ENCODE measurements around the gene EIF3F. TPM values are rescaled to one million over a fixed set of nuclear protein-coding genes. Genes with fewer than 3 reads are reported as not detected.

The EIF3F gene
- polyA plus RNA-seq, 2 of the 4 experiments (the other 2 are of a cell fraction), result 119 to 293 TPM

GRCh38 chr11:7964261-7964660 lies 22.9 kb upstream of the EIF3F start (continued):
- TF ChIP-seq CBX2 (IDR thresholded peaks at IDR 0.05; ENCODE audit: borderline replicate concordance, low read depth) (no peak), CHD4 (IDR thresholded peaks at IDR 0.05; ENCODE audit: borderline replicate concordance) (no peak), JUNB (IDR thresholded peaks at IDR 0.05) (no peak), KDM5A (IDR thresholded peaks at IDR 0.05) (no peak), HOXB5 (CRISPR knock-in tag; IDR thresholded peaks at IDR 0.05) (no peak), SREBF2 (IDR thresholded peaks at IDR 0.05) (no peak)

- FAIRE-seq (no peak), DNase-seq (ENCODE audit: low read depth in 1 of 2, low spot score in 1 of 2) (no peak), ATAC-seq (no peak)
- Histone ChIP-seq H3K9me3 (no peaks in the 10 kb centered on the region), H3K4me3 (no peak overlapping the region), H3K4me2 (no peak overlapping the region), H3K27ac (no peak overlapping the region), H3K4me1 (no peaks in the 10 kb centered on the region)
- TF ChIP-seq RARB (CRISPR knock-in tag; IDR thresholded peaks at IDR 0.05) (no peak), HEYL (CRISPR knock-in tag; IDR thresholded peaks at IDR 0.05) (no peak), HMGXB4 (CRISPR knock-in tag; IDR thresholded peaks at IDR 0.05; ENCODE audit: borderline replicate concordance) (no peak), NFE2L2 (conservative IDR thresholded peaks at IDR 0.05; ENCODE audit: low read length) (no peak), RAD21 (conservative IDR thresholded peaks at IDR 0.05 in 1 of 2, IDR thresholded peaks at IDR 0.05 in 1 of 2) (no peak), NPAS2 (CRISPR knock-in tag; IDR thresholded peaks at IDR 0.05; ENCODE audit: borderline replicate concordance) (no peak), HOXA7 (CRISPR knock-in tag; IDR thresholded peaks at IDR 0.05) (no peak), HOXB13 (CRISPR knock-in tag; IDR thresholded peaks at IDR 0.05; ENCODE audit: low read depth) (no peak), NR3C1 (IDR thresholded peaks at IDR 0.05) (no peak)
- ChIA-PET POLR2A (no interaction called here), CTCF (interaction anchor here (1.0 to 4.0 kb wide), 2 partner anchors 21 to 138 kb away, joined by 3 to 16 read pairs; partner anchors contain the start of gene EIF3F)
Observed at GRCh38 chr11:7964873-7965272, 22.3 kb upstream of the EIF3F start.

GRCh38 chr11:7965386-7965785 lies 21.8 kb upstream of the EIF3F start, which contains the start of gene NLRP10:
TSS of gene NLRP10 (minus strand) at chr11:7965447. CDS start at chr11:7963495, 1,952 bp downstream.
- FAIRE-seq, result no peak
- 22% methylated on average over 1 of the region's 1 CpG for WGBS (ENCODE audit: missing lambda C conversion rate)
- TF ChIP-seq EP300 (IDR thresholded peaks at IDR 0.05), result no peak
- TF ChIP-seq CHD2 (IDR thresholded peaks at IDR 0.05; ENCODE audit: low read length, partially characterized antibody), result no peak
- TF ChIP-seq RCOR1 (IDR thresholded peaks at IDR 0.05; ENCODE audit: low read depth, low read length), result no peak
- no peak for TF ChIP-seq NFE2L2 (conservative IDR thresholded peaks at IDR 0.05; ENCODE audit: low read length)
- no peak for TF ChIP-seq RFX5 (IDR thresholded peaks at IDR 0.05)
- no peak for TF ChIP-seq SREBF2 (IDR thresholded peaks at IDR 0.05)
- no peak for TF ChIP-seq RARB (CRISPR knock-in tag; IDR thresholded peaks at IDR 0.05)
- TF ChIP-seq ATOH8 (CRISPR knock-in tag; IDR thresholded peaks at IDR 0.05; ENCODE audit: low read depth), result no peak
- no peak for TF ChIP-seq RAD21 (conservative IDR thresholded peaks at IDR 0.05 in 1 of 2, IDR thresholded peaks at IDR 0.05 in 1 of 2)
- no peak for TF ChIP-seq PBX3 (IDR thresholded peaks at IDR 0.05)
- TF ChIP-seq E2F6 (IDR thresholded peaks at IDR 0.05; ENCODE audit: borderline replicate concordance, low read depth), result no peak
- TF ChIP-seq POLR2A (IDR thresholded peaks at IDR 0.05; ENCODE audit: low read length), result no peak
- TF ChIP-seq TP53 (CRISPR knock-in tag; IDR thresholded peaks at IDR 0.05), result no peak
- no peak for TF ChIP-seq PHF8 (IDR thresholded peaks at IDR 0.05; ENCODE audit: borderline replicate concordance, low read depth)
- no peak for TF ChIP-seq MAFK (IDR thresholded peaks at IDR 0.05; ENCODE audit: partially characterized antibody)
- TF ChIP-seq ZFP36 (IDR thresholded peaks at IDR 0.05; ENCODE audit: borderline replicate concordance, partially characterized antibody), result no peak
- no peak for TF ChIP-seq SMC3 (IDR thresholded peaks at IDR 0.05)
- TF ChIP-seq FOSL2 (IDR thresholded peaks at IDR 0.05), result no peak
- TF ChIP-seq FOSL2 (CRISPR knock-in tag; IDR thresholded peaks at IDR 0.05), result no peak
- TF ChIP-seq ESRRA (IDR thresholded peaks at IDR 0.05; ENCODE audit: borderline replicate concordance, low read length), result no peak
- no peak for TF ChIP-seq HOXB13 (CRISPR knock-in tag; IDR thresholded peaks at IDR 0.05; ENCODE audit: low read depth)
- Histone ChIP-seq H3K27ac (no peak within 1 kb of the TSS), H3K4me1 (no peaks in the 10 kb centered on the region), H3K4me2 (no peak within 1 kb of the TSS), H3K4me3 (no peak within 1 kb of the TSS), H3K9me3 (no peaks in the 10 kb centered on the region)
- CTCF ChIA-PET, result interaction anchor here (0.5 to 4.0 kb wide), 3 partner anchors 21 to 138 kb away, joined by 3 to 16 read pairs (median 3); partner anchors contain the start of gene EIF3F
- DNase-seq (ENCODE audit: low read depth in 1 of 2, low spot score in 1 of 2), result no peak
- POLR2A ChIA-PET, result no interaction called here
- ATAC-seq, result no peak

Data from A549 (cell line).